B cell (primary cell): ENCODE results near the gene NDUFS4.

ENCODE experiments used
- CTCF ChIP-seq: fragments of 200-600 bp; IDR thresholded peaks from one replicate; pipeline ENCODE4 v1.8.0; 2022; ENCODE audit warnings: antibody characterized with exemption, mild to moderate bottlenecking
- EZH2 ChIP-seq: IDR thresholded peaks from 2 replicates; pipeline ENCODE4 v1.6.1; 2012; ENCODE audit warnings: borderline replicate concordance, low read depth, mild to moderate bottlenecking, moderate library complexity, low read length; ENCODE audit not compliant: insufficient read depth, poor library complexity, severe bottlenecking

- TF ChIP-seq CTCF (no peak), EZH2 (no peak)
These were observed 8.4 kb downstream of the NDUFS4 start for GRCh38 chr5:53568871-53569270.
